ENCODE measurements around the gene DROSHA. TPM values are rescaled to one million over a fixed set of nuclear protein-coding genes. Genes with fewer than 3 reads are reported as not detected.

The DROSHA gene
- polyA plus RNA-seq, 1 experiment, result 27.6 TPM

DNA sequence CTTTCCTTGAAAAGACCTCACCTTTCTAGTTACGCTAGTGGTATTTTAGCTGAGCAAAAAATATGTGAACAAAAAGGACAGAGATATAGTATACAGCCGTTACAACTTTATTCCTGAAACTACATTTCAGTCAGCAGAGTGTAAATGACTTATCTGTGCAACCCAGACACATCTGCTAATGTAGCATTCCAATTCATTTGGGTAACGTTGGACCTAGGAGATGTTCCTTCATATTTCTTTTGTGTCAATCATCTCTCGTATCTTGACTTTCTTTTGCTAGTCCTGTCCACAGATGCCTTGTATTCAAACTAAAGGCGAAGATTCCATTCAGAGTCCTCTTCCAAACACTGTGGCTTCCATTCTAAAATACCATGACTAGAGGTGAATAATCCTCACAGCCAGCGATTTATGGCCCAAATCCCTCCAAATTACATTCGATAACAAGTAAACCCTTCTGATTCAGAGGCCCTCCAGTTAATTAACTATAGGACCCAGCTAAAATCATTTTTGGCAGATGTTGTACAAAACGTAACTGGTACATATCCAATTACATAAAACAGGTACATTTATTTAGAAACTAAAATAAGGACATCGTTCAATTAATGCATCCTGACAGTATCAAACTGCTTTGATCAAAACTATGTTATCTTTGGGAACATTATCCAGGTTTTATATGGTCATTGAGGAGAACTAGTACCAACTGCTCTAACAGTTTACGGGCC is 155.7 kb downstream of the DROSHA start:
- no peaks in the 10 kb centered on the region for H3K36me3 ChIP-seq (ENCODE audit: control insufficient read depth, insufficient read depth, low read length)
- no peaks in the 10 kb centered on the region for H3K27me3 ChIP-seq (ENCODE audit: control insufficient read depth, insufficient read depth, low read length)
- ChIA-PET CTCF (no interaction called here), POLR2A (no interaction called here)
- DNase-seq (ENCODE audit: low read depth), result no peak
- H3K4me3 ChIP-seq (ENCODE audit: low read depth, low read length), result no peak overlapping the region
- TF ChIP-seq, protein P1, sequence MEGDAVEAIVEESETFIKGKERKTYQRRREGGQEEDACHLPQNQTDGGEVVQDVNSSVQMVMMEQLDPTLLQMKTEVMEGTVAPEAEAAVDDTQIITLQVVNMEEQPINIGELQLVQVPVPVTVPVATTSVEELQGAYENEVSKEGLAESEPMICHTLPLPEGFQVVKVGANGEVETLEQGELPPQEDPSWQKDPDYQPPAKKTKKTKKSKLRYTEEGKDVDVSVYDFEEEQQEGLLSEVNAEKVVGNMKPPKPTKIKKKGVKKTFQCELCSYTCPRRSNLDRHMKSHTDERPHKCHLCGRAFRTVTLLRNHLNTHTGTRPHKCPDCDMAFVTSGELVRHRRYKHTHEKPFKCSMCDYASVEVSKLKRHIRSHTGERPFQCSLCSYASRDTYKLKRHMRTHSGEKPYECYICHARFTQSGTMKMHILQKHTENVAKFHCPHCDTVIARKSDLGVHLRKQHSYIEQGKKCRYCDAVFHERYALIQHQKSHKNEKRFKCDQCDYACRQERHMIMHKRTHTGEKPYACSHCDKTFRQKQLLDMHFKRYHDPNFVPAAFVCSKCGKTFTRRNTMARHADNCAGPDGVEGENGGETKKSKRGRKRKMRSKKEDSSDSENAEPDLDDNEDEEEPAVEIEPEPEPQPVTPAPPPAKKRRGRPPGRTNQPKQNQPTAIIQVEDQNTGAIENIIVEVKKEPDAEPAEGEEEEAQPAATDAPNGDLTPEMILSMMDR (IDR thresholded peaks at IDR 0.05; ENCODE audit: insufficient read depth, low read depth, low read length), result no peak

DNA sequence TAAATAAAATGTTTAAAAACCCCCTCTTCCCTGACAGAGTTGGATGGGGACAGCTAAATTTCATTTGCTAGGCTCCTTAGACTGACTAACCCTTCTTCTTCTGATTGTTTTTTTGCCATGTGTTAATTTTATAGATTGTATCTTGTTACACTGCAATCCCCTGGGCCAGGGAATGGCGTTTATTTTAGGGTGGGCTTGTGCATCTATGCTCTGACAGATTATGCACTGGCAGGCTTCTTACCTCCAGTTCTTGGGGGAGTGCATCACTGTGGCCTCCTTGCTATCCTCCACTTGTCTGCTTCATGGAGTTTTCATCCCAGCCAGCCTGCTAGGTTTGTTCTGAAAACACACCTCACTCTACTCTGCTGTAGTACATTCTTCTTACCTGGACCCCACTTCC is 159.8 kb downstream of the DROSHA start:
- no peak for DNase-seq (ENCODE audit: low read depth)
- CTCF ChIA-PET, result interaction anchor here (0.6 kb wide), 1 partner anchor 13 kb away, joined by 3 read pairs; no protein-coding TSS in a partner anchor
- Histone ChIP-seq H3K36me3 (ENCODE audit: control insufficient read depth, insufficient read depth, low read length) (no peaks in the 10 kb centered on the region), H3K27me3 (ENCODE audit: control insufficient read depth, insufficient read depth, low read length) (no peaks in the 10 kb centered on the region), H3K4me3 (ENCODE audit: low read depth, low read length) (no peak overlapping the region)
- TF ChIP-seq, protein P1 (IDR thresholded peaks at IDR 0.05; ENCODE audit: insufficient read depth, low read depth, low read length), result no peak
- POLR2A ChIA-PET, result no interaction called here

DNA sequence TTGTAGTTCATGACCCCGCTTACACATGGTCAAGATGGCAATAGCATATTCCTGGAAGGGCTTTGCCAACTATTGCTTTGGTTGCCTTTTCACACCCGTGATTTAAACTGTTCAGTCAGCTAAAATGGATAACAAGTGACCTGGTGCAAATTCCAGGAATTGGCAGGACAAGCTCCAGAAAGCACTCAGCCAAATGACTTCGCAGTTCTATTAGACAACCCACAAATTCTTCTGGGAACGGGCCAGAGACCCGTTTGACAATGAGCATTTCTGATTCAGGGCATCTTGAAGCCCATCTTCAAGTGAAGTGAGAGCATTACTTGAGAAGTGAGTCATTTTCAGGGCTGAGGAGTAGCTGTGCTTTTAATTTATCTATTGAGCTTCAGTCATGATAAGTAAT is 165.0 kb downstream of the DROSHA start:
- TF ChIP-seq, protein P1 (IDR thresholded peaks at IDR 0.05; ENCODE audit: insufficient read depth, low read depth, low read length), result no peak
- CTCF ChIA-PET, result interaction anchor here (0.9 to 1.2 kb wide), 2 partner anchors 43 to 134 kb away, joined by 3 read pairs; no protein-coding TSS in a partner anchor
- H3K27me3 ChIP-seq (ENCODE audit: control insufficient read depth, insufficient read depth, low read length), result no peaks in the 10 kb centered on the region
- H3K36me3 ChIP-seq (ENCODE audit: control insufficient read depth, insufficient read depth, low read length), result no peaks in the 10 kb centered on the region
- no peak overlapping the region for H3K4me3 ChIP-seq (ENCODE audit: low read depth, low read length)
- POLR2A ChIA-PET, result interaction anchor here (0.5 kb wide), 1 partner anchor 96 kb away, joined by 3 read pairs; no protein-coding TSS in a partner anchor
- DNase-seq (ENCODE audit: low read depth), result no peak

DNA sequence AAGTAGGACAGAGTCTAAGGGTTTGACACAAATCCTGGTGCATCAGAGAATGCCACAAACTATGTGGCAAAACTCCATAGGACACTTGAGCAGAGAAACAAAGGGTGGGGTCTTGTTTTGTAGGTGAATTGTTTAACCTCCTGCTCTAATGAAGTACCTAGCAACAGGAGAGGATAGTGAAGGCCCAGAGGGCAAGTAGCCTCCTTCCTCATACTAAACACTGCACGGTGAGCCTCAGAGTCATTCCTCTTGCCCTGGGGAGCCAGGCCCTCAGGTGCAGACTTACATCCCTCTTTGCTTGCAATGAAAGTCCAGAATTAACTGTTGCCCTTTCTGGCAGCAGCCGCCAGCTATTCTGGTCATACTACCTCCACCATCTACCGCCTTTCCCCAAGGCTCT is 166.1 kb downstream of the DROSHA start:
- H3K36me3 ChIP-seq (ENCODE audit: control insufficient read depth, insufficient read depth, low read length), result no peaks in the 10 kb centered on the region
- ChIA-PET POLR2A (no interaction called here), CTCF (no interaction called here)
- H3K4me3 ChIP-seq (ENCODE audit: low read depth, low read length), result no peak overlapping the region
- H3K27me3 ChIP-seq (ENCODE audit: control insufficient read depth, insufficient read depth, low read length), result no peaks in the 10 kb centered on the region
- no peak for DNase-seq (ENCODE audit: low read depth)
- TF ChIP-seq, protein P1 (IDR thresholded peaks at IDR 0.05; ENCODE audit: insufficient read depth, low read depth, low read length), result no peak

DNA sequence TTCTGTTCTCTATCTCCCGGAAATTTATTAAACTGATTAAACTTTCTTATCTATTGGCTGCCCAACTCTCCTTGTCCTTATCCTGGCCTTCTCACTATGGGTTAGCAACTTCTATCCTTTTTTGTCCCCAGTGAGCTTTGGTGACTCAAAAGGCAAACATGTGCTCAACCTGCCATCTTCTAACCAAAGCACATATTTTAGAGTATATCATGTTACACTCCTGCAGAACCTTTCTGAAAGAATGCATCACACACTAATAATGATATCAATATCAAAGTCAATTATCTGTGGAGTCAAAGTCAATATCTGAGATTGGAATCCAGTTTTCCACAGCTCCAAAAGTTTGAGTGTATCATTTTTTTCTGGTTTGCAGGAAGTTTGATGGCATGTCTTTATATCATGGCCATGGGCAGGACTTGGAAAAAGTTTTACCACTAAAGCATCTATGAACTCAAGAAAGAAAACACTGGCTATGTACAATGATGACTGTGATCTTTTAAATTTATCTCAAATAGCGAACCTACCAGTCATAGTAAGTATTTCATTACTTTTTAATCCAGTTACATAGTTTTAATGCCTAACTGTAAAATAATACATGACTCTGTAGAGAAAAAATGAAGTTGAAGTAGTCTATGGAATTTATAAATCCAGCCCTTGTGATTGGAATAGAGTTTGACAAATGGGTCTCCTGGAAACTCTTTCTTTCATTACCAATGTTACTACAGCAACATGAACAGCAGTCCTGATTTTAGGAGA is 166.8 kb downstream of the DROSHA start:
- H3K36me3 ChIP-seq (ENCODE audit: control insufficient read depth, insufficient read depth, low read length), result no peaks in the 10 kb centered on the region
- DNase-seq (ENCODE audit: low read depth), result peak; percentile 87
- H3K4me3 ChIP-seq (ENCODE audit: low read depth, low read length), result no peak overlapping the region
- no peaks in the 10 kb centered on the region for H3K27me3 ChIP-seq (ENCODE audit: control insufficient read depth, insufficient read depth, low read length)
- POLR2A ChIA-PET, result no interaction called here
- CTCF ChIA-PET, result no interaction called here
- TF ChIP-seq, protein P1 (IDR thresholded peaks at IDR 0.05; ENCODE audit: insufficient read depth, low read depth, low read length), result no peak

All from BJ (cell line).